SW 1271 (cell line): ENCODE results near the gene CCNF.

Source experiments
- DNase-seq, 2 experiments: peaks; one replicate each; lab custom pipeline; 2025; lab: John Stamatoyannopoulos, UW

Gene CCNF

DNA sequence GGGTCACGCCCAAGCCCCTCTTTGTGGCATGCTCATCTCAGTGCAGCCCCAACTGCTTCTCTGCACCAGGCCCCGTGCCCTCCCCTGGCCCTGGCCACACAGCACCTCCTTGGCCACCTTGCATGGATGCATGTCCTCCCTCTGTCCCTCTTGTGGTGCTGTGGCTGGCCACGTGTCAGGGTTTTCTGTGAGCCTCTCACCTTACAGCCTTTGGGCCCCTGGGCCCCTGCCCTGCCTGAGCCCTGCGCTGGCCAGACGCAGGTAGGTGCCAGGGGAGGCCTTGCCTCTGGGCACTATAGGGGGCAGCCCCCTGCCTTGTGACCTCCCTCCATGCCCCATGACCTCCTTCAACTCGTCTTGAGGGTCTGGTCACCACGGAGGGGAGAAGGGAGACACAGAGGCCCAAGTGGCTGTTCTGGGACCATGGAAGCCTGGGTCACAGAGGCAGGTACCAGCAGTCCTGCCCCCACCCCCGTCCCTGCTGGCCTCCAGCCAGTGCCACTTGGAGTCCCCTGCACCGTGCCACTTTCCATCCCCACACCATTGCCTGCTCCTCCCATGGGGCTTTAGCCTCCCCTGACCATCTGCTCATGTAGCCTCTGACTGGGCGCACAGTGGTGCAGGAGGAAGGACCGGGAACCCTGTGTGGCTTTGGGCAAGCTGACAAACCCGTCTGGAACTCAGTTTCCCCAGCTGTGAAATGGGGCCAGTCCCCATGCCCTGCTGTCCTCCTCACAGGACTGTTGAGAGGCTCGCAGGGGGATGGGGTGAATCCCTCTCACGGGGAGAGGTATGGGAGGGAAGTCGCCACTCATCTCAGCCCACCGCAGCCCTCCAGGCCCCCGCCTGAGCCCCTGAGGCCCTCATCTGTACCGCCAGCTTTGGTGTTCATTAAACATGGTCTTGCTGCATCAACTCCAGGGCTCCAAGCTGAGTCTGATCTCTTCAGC is 73.0 kb downstream of the CCNF start:
- DNase-seq, result no peak

DNA sequence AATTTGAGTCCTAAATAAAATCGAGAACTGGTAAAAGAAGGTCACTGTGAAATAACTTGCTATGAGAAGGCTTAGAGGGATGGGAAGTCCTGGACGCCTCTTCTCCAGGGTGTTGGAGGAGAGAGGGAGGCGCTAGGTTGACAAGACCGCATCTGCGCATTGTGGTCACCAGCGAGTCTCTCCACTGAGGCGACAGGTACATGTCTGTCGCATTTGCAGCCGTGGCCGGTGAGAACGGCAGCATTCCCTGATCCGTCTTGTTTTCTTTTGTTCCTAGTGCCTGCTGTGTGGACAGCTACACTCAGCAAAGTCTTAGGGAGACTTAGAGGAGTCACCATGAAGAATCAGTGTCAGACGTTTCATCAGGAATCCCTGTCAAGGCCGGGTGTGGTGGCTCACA is 76.4 kb downstream of the CCNF start:
- DNase-seq, result no peak

DNA sequence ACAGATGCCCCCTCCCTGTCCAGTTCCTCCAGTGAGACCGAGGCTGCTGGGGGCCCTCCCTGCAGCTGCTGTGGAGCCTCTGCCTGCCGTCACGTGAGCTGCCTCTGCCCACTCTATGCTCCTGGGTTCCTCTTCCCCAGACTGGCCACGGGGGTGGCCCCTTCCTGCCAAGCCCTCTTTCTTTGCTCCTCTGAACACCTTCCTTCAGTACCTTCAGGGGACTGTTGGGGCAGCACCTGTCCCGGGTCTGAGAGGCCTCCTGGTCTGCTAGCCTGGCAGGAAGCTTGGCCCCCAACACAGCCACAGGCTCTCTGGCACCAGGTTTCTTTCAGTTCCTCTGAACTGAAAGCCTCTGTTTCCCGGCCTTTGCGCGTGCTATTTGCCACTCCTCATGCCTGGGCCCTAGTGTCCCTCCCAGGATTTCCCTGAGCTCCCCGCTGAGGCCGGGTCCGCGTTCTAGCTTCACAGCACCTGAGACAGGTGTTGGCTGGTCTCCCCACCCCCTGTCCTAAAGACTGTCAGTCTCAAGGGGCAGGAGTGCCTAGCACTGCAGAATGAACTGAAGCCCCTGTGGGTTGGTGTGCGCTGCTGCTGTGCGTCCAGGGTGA is 77.9 kb downstream of the CCNF start:
- no peak for DNase-seq

DNA sequence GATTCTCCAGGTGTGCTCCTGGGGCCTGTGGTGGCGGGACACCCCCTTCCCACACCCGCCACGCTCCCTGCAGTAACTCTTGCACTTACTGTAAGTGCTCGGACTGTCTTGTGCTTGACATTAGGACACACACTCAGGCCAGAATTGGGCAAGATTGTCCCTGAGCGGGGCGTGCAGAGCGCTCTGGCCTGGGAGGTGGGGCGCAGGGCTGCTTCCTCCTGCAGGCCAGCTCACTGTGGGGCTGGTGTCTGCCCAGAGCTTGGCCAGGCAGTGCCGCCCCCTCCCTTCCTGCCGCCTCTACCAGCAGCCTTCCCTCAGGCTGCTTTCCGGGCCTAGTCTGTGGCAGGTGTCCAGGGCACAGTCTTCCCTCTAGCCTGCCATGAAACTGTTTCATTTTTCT is 78.4 kb downstream of the CCNF start:
- no peak for DNase-seq
